HEK293T (cell line): ENCODE results near the gene EHBP1L1.
"Not testable (repeated sequence)": the region's sequence is repeated elsewhere in the genome, so short reads cannot be mapped to it uniquely, and the experiment has no call there.

Source experiments
- ARNT ChIP-seq: fragments of 450-650 bp; IDR thresholded peaks from 2 replicates; pipeline ENCODE4 v1.6.1; 2017; ENCODE audit warnings: mild to moderate bottlenecking
- BHLHE40 ChIP-seq: fragments of 450-650 bp; IDR thresholded peaks from 2 replicates; pipeline ENCODE4 v1.6.1; 2016; ENCODE audit warnings: mild to moderate bottlenecking, moderate library complexity, borderline replicate concordance
- CTBP1 ChIP-seq: fragments of 450-650 bp; IDR thresholded peaks from 2 replicates; pipeline ENCODE4 v1.6.1; 2016; ENCODE audit warnings: borderline replicate concordance
- ELF4 ChIP-seq: fragments of 450-650 bp; IDR thresholded peaks from 2 replicates; pipeline ENCODE4 v1.6.1; 2017; ENCODE audit warnings: antibody characterized with exemption
- FOXK2 ChIP-seq: fragments of 450-650 bp; IDR thresholded peaks from 2 replicates; pipeline ENCODE4 v1.6.1; 2016; ENCODE audit warnings: mild to moderate bottlenecking
- FOXM1 ChIP-seq: fragments of 450-650 bp; IDR thresholded peaks from 2 replicates; pipeline ENCODE4 v1.6.1; 2017; ENCODE audit warnings: mild to moderate bottlenecking, borderline replicate concordance
- HDGF ChIP-seq: fragments of 450-650 bp; IDR thresholded peaks from 2 replicates; pipeline ENCODE4 v1.6.1; 2017; ENCODE audit warnings: antibody characterized with exemption, borderline replicate concordance
- LEF1 ChIP-seq: fragments of 450-650 bp; IDR thresholded peaks from 2 replicates; pipeline ENCODE4 v1.6.1; 2017; ENCODE audit warnings: mild to moderate bottlenecking, borderline replicate concordance
- NFRKB ChIP-seq: fragments of 450-650 bp; IDR thresholded peaks from 2 replicates; pipeline ENCODE4 v1.6.1; 2016; ENCODE audit warnings: mild to moderate bottlenecking, moderate library complexity
- PKNOX1 ChIP-seq: fragments of 450-650 bp; IDR thresholded peaks from 2 replicates; pipeline ENCODE4 v1.6.1; 2016
- SP1 ChIP-seq: fragments of 450-650 bp; IDR thresholded peaks from 2 replicates; pipeline ENCODE4 v1.6.1; 2017
- SUZ12 ChIP-seq: fragments of 450-650 bp; IDR thresholded peaks from 2 replicates; pipeline ENCODE4 v1.6.1; 2016; ENCODE audit warnings: mild to moderate bottlenecking
- TARDBP ChIP-seq: fragments of 450-650 bp; IDR thresholded peaks from 2 replicates; pipeline ENCODE4 v1.6.1; 2016

GRCh38 chr11:65639228-65639597, 63.4 kb downstream of the EHBP1L1 start:
- TF ChIP-seq SP1, NFRKB, FOXK2, BHLHE40, ELF4, FOXM1, TARDBP, HDGF, PKNOX1, CTBP1, ARNT, SUZ12, LEF1: not testable (repeated sequence)
